Neural progenitor cell (in vitro differentiated cells): Measurements from ENCODE around the gene DNAH3.

ENCODE experiments used
- EZH2 ChIP-seq: fragments of 200-600 bp; sonication (generic); IDR thresholded peaks from 2 replicates; pipeline ENCODE4 v1.6.1; 2017; ENCODE audit warnings: antibody characterized with exemption, mild to moderate bottlenecking, moderate library complexity
- EZH2phosphoT487 ChIP-seq: fragments of 200-600 bp; sonication (generic); IDR thresholded peaks from 2 replicates; pipeline ENCODE4 v1.6.1; 2017; ENCODE audit warnings: antibody characterized with exemption
- TF ChIP-seq, protein P1 (sequence below): fragments of 200-600 bp; sonication (generic); IDR thresholded peaks from 2 replicates; pipeline ENCODE4 v1.5.1; 2017; ENCODE audit warnings: antibody characterized with exemption, mild to moderate bottlenecking

DNA sequence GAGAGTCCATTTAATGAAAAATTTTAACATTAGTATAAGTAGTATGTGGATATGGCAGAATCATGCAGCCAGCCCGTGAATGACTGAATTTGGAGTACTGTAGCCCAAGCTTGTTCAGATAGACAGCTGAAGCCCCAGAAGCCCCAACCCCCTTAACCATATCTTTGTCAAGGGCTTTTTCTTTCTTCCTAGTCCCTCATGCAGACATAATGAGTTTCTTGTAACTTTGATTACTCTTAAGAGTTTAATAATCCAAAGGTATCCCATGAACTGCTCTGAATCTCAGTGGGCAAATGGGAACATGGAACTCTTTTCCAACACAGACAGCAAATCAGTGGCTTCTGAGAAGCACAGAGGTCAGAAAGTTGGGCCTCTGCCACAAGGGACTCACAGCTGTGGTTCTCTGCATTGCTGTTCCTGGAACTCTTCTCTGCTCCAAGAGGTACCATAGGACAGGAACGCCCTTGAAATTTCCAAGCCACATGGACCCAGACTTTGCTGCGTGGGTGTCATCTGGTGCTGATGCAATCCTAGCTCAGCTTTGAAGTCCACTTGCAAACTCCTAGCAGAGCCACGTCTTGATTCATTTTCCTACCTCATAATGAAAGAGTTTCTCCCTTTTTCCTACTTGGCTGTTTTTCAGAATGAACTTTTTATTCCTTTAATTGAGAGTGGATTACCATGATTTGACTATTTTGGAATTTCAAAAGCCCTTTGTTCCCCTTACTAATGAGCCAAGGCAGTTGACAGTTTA is 232.0 kb downstream of the DNAH3 start:
- TF ChIP-seq, protein P1, sequence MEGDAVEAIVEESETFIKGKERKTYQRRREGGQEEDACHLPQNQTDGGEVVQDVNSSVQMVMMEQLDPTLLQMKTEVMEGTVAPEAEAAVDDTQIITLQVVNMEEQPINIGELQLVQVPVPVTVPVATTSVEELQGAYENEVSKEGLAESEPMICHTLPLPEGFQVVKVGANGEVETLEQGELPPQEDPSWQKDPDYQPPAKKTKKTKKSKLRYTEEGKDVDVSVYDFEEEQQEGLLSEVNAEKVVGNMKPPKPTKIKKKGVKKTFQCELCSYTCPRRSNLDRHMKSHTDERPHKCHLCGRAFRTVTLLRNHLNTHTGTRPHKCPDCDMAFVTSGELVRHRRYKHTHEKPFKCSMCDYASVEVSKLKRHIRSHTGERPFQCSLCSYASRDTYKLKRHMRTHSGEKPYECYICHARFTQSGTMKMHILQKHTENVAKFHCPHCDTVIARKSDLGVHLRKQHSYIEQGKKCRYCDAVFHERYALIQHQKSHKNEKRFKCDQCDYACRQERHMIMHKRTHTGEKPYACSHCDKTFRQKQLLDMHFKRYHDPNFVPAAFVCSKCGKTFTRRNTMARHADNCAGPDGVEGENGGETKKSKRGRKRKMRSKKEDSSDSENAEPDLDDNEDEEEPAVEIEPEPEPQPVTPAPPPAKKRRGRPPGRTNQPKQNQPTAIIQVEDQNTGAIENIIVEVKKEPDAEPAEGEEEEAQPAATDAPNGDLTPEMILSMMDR, result no peak
- no peak for TF ChIP-seq EZH2
- no peak for TF ChIP-seq EZH2phosphoT487
